Measurements from ENCODE around the gene FAM151B.

DNA sequence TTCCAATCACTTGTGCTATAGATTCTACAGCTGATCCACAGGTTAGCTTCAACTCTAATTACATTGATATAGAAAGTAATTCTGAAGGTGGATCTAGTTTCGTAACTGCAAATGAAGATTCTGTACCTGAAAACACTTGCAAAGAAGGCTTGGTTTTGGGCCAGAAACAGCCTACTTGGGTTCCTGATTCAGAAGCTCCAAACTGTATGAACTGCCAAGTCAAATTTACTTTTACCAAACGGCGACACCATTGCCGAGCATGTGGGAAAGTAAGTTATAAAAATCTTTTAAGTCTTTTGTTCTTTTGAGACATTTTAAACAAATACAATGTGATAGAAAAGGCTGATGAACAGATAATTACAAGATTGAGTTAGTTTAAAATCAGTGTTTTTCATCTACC, 49.2 kb upstream of the FAM151B start:
- TF ChIP-seq, protein P1, sequence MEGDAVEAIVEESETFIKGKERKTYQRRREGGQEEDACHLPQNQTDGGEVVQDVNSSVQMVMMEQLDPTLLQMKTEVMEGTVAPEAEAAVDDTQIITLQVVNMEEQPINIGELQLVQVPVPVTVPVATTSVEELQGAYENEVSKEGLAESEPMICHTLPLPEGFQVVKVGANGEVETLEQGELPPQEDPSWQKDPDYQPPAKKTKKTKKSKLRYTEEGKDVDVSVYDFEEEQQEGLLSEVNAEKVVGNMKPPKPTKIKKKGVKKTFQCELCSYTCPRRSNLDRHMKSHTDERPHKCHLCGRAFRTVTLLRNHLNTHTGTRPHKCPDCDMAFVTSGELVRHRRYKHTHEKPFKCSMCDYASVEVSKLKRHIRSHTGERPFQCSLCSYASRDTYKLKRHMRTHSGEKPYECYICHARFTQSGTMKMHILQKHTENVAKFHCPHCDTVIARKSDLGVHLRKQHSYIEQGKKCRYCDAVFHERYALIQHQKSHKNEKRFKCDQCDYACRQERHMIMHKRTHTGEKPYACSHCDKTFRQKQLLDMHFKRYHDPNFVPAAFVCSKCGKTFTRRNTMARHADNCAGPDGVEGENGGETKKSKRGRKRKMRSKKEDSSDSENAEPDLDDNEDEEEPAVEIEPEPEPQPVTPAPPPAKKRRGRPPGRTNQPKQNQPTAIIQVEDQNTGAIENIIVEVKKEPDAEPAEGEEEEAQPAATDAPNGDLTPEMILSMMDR (conservative IDR thresholded peaks at IDR 0.05; ENCODE audit: low read length): no peak
- no peak for TF ChIP-seq EZH2phosphoT487 (IDR thresholded peaks at IDR 0.05; ENCODE audit: borderline replicate concordance)
